ENCODE data around the gene PADI1. TPM values are rescaled to one million over a fixed set of nuclear protein-coding genes. Genes with fewer than 3 reads are reported as not detected.

The PADI1 gene
- total RNA-seq, 1 experiment from 2014 or later, result 0.24 TPM

DNA sequence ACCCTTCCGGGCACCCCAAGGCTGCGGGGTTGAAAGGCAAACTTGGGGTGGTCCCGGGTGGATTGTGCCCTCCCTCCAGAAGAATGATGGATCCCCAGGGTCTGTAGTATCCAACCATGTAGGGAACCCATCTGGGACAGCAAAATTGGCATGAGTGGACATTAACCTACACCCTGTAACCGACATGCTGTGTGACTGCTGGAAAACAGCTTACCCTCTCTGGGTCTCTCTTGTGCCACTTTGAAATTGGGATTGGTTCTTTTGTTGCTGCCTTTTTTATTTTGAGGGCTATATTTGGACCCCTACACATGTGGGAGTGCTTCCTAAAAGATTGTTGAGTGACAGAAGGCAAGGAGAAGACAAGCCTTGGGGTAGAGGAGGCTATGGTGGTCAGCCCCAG is 19.5 kb downstream of the PADI1 start:
- H3K79me2 ChIP-seq (ENCODE audit: insufficient read depth, low read length), result no peaks in the 10 kb centered on the region
- H4K8ac ChIP-seq (replicated peaks; ENCODE audit: insufficient read length, low read depth, low read length), result no peak overlapping the region
- Mint-ChIP-seq H3K27me3 (ENCODE audit: low read depth) (peaks cover 7% of the 10 kb centered on the region), H3K4me1 (no peaks in the 10 kb centered on the region), H3K9me3 (no peaks in the 10 kb centered on the region), H3K36me3 (ENCODE audit: insufficient read depth in 1 of 3, low read depth in 3 of 3) (no peaks in the 10 kb centered on the region), H3K27ac (no peak overlapping the region), H3K4me3 (no peak overlapping the region)
- H2BK12ac ChIP-seq (ENCODE audit: insufficient read length, low read depth, low read length), result no peak overlapping the region
- no peak overlapping the region for H2BK15ac ChIP-seq (ENCODE audit: low read depth, low read length)
- no peak overlapping the region for H3K9ac ChIP-seq (ENCODE audit: extremely low read depth, insufficient read length, low read length)
- TF ChIP-seq, protein P1, sequence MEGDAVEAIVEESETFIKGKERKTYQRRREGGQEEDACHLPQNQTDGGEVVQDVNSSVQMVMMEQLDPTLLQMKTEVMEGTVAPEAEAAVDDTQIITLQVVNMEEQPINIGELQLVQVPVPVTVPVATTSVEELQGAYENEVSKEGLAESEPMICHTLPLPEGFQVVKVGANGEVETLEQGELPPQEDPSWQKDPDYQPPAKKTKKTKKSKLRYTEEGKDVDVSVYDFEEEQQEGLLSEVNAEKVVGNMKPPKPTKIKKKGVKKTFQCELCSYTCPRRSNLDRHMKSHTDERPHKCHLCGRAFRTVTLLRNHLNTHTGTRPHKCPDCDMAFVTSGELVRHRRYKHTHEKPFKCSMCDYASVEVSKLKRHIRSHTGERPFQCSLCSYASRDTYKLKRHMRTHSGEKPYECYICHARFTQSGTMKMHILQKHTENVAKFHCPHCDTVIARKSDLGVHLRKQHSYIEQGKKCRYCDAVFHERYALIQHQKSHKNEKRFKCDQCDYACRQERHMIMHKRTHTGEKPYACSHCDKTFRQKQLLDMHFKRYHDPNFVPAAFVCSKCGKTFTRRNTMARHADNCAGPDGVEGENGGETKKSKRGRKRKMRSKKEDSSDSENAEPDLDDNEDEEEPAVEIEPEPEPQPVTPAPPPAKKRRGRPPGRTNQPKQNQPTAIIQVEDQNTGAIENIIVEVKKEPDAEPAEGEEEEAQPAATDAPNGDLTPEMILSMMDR (conservative IDR thresholded peaks at IDR 0.05), result no peak
- no peaks in the 10 kb centered on the region for H3K79me1 ChIP-seq (ENCODE audit: insufficient read depth, low read depth, low read length, poor library complexity, severe bottlenecking)
- H4K20me1 ChIP-seq (ENCODE audit: control insufficient read depth, insufficient read depth, insufficient read length), result no peaks in the 10 kb centered on the region
- no peak overlapping the region for H3K4me2 ChIP-seq (ENCODE audit: insufficient read depth, insufficient read length, low read length)
- H3K56ac ChIP-seq (ENCODE audit: insufficient read length, low read depth, low read length), result no peak overlapping the region
- no peak for DNase-seq
- no peak overlapping the region for H2AK5ac ChIP-seq (ENCODE audit: insufficient read length, low read length)
- H3K9me3 ChIP-seq (ENCODE audit: control insufficient read depth, low read depth, low read length), result no peaks in the 10 kb centered on the region
- no peak overlapping the region for H3K23ac ChIP-seq (ENCODE audit: insufficient read length, low read depth, low read length)
- no peak overlapping the region for H3T11ph ChIP-seq (ENCODE audit: low read length)
- H3K27me3 ChIP-seq (ENCODE audit: insufficient read depth, low read length), result no peaks in the 10 kb centered on the region
- no peak overlapping the region for H3K18ac ChIP-seq (ENCODE audit: insufficient read length, low read depth, low read length)
- no peaks in the 10 kb centered on the region for H3K4me1 ChIP-seq (ENCODE audit: insufficient read depth, low read length)
- H2AFZ ChIP-seq (ENCODE audit: low read length), result no peak overlapping the region
- no peak overlapping the region for H4K5ac ChIP-seq (ENCODE audit: insufficient read length, low read depth, low read length)
- no CpG with 5 or more reads among the region's 4 CpGs for WGBS (ENCODE audit: extremely low coverage, insufficient read length, low lambda C conversion rate)
- no peak overlapping the region for H2BK120ac ChIP-seq (ENCODE audit: low read depth, low read length, poor library complexity, severe bottlenecking)
- no peaks in the 10 kb centered on the region for H3K23me2 ChIP-seq (ENCODE audit: insufficient read length, low read depth, low read length, poor library complexity, severe bottlenecking)
- H3K27ac ChIP-seq (ENCODE audit: insufficient read length, low read depth, low read length), result no peak overlapping the region
- H4K91ac ChIP-seq (ENCODE audit: insufficient read length, low read depth, low read length), result no peak overlapping the region
- H2BK20ac ChIP-seq (ENCODE audit: low read depth, low read length, poor library complexity, severe bottlenecking), result no peak overlapping the region
- no peak overlapping the region for H2BK5ac ChIP-seq (ENCODE audit: insufficient read length, low read length)
- no peak overlapping the region for H3K4ac ChIP-seq (ENCODE audit: low read depth, low read length)
- H3K14ac ChIP-seq (ENCODE audit: insufficient read depth, low read length), result no peak overlapping the region

Data from H9 (cell line).